Measurements from ENCODE around the gene TUBG2.
"Not testable (repeated sequence)": the region's sequence is repeated elsewhere in the genome, so short reads cannot be mapped to it uniquely, and the experiment has no call there.

Gene TUBG2

DNA sequence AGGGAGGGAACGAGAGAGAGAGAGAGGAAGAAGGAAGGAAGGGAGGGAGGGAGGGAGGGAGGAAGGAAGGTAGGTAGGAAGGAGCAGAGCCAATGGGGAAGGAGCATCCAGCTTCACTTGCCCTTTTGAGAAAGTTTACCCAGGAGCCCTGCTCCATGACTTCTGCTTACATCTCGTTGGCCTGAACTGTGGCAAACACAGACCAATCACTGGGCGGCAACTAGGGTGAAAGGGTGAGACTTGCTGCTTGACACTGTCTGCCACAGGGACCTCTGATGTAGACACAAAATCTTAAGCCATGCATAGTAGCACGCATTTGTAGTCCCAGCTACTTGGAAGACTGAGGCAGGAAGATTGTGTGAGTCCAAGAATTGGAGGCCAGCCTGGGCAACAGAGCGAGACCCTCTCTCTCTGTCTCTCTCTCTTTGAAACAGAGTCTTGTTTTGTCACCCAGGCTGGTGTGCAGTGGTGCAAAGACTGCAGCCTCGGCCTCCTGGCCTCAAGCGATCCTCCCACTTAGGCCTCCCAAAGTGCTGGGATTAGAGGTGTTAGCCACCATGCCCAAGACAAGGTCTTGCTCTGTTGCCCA lies 19.5 kb upstream of the TUBG2 start:
- Mint-ChIP-seq H3K27me3 (peaks cover 37% of the 10 kb centered on the region), H3K9me3 (no peaks in the 10 kb centered on the region), H3K4me3 (no peak overlapping the region), H3K27ac (no peak overlapping the region), H3K4me1 (no peaks in the 10 kb centered on the region), H3K36me3 (no peaks in the 10 kb centered on the region)
- no peak for DNase-seq
- CTCF ChIA-PET, result no interaction called here

DNA sequence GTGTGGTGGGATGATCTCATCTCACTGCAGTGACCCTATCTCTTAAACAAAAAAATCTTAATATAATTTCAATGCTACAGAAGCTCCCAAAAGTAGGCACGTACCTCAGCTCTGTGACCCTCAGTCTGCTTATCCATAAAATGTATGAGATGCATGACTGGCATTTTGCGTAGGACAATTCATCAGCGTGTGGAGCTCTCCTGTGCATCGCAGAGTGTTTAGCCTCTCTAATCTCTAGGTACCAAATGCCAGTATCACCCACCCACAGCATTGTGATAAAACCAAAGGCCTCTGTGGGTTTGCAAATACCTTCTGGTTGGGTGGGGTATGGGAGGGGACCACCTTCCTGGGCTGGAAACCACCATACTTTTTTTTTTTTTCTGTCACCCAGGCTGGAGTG lies 19.0 kb upstream of the TUBG2 start:
- H3K27ac Mint-ChIP-seq, result no peak overlapping the region
- H3K4me1 Mint-ChIP-seq, result no peaks in the 10 kb centered on the region
- no peaks in the 10 kb centered on the region for H3K9me3 Mint-ChIP-seq
- DNase-seq, result no peak
- H3K4me3 Mint-ChIP-seq, result no peak overlapping the region
- H3K36me3 Mint-ChIP-seq, result no peaks in the 10 kb centered on the region
- peaks cover 37% of the 10 kb centered on the region for H3K27me3 Mint-ChIP-seq
- CTCF ChIA-PET, result no interaction called here

DNA sequence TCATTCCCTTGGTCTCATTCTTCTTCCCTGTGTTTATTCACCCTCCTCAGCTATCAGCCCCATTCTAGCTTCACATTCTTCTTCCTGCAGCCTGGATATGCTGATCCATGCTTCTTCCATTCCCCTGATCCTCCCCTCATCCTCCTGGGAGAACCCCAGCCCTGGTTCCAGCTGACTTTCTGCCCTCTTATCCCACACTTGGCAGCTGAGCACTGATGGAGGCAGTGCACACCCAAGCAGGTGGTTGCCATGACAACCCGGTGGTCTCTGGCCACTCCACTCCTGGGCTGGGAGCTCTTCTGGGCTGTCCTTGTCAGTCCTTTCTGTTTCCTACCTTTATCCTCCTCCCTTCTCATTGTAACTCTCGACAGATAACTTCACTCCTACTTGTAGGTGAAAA lies 16.7 kb upstream of the TUBG2 start:
- no peak overlapping the region for H3K27ac Mint-ChIP-seq
- no peaks in the 10 kb centered on the region for H3K4me1 Mint-ChIP-seq
- CTCF ChIA-PET, result no interaction called here
- H3K27me3 Mint-ChIP-seq, result peaks cover 38% of the 10 kb centered on the region
- no peaks in the 10 kb centered on the region for H3K9me3 Mint-ChIP-seq
- no peak for DNase-seq
- H3K36me3 Mint-ChIP-seq, result no peaks in the 10 kb centered on the region
- no peak overlapping the region for H3K4me3 Mint-ChIP-seq

DNA sequence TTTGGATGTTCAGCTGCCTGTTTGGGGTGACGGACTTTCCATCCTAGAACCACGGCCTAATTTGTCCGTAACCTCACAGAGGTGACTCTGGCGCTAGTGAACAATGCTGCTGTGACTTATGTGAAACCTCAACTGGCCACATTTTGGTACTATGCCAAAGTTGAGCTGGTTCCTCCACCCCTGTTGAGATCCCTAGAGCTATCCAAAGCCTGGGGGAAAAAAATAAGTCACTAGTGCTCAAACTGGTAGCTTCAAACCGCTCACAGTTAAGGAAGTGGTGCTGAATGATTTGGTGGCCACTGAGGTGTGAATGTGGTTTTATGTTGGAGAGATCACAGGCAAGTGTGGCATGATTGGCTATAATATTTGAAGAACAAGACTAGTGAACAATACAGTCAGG lies 11.3 kb upstream of the TUBG2 start:
- no peak for DNase-seq
- peaks cover 37% of the 10 kb centered on the region for H3K27me3 Mint-ChIP-seq
- no peak overlapping the region for H3K27ac Mint-ChIP-seq

DNA sequence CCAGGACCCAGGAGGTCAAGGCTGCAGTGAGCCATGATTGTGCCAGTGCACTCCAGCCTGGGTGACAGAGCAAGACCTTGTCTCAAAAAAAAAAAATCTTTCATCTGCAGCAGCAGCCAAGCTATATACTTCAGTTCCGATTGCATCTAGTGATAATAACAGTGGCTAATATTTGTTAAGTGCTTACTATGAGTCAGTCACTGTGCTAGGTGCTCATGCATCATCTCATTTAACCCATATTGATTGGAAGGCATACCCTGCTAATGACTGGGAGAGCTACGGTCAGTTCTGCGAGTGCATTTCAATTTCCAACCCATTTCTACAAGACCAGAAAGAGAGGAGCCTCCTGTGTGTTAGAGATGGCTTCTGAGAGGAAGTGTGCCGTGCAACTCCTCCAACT lies 7.7 kb upstream of the TUBG2 start:
- CTCF ChIA-PET, result interaction anchor here (0.6 kb wide), 1 partner anchor 225 kb away, joined by 5 read pairs; no protein-coding TSS in a partner anchor
- no peaks in the 10 kb centered on the region for H3K36me3 Mint-ChIP-seq
- H3K4me3 Mint-ChIP-seq, result no peak overlapping the region
- peaks cover 2% of the 10 kb centered on the region for H3K4me1 Mint-ChIP-seq
- H3K9me3 Mint-ChIP-seq, result no peaks in the 10 kb centered on the region
- peaks cover 56% of the 10 kb centered on the region for H3K27me3 Mint-ChIP-seq
- DNase-seq, result no peak
- no peak overlapping the region for H3K27ac Mint-ChIP-seq

More for the DNA sequence above, 11.3 kb upstream of the TUBG2 start:
- Mint-ChIP-seq H3K9me3 (no peaks in the 10 kb centered on the region), H3K4me3 (no peak overlapping the region), H3K36me3 (no peaks in the 10 kb centered on the region), H3K4me1 (peaks cover 2% of the 10 kb centered on the region)
- CTCF ChIA-PET, result no interaction called here

DNA sequence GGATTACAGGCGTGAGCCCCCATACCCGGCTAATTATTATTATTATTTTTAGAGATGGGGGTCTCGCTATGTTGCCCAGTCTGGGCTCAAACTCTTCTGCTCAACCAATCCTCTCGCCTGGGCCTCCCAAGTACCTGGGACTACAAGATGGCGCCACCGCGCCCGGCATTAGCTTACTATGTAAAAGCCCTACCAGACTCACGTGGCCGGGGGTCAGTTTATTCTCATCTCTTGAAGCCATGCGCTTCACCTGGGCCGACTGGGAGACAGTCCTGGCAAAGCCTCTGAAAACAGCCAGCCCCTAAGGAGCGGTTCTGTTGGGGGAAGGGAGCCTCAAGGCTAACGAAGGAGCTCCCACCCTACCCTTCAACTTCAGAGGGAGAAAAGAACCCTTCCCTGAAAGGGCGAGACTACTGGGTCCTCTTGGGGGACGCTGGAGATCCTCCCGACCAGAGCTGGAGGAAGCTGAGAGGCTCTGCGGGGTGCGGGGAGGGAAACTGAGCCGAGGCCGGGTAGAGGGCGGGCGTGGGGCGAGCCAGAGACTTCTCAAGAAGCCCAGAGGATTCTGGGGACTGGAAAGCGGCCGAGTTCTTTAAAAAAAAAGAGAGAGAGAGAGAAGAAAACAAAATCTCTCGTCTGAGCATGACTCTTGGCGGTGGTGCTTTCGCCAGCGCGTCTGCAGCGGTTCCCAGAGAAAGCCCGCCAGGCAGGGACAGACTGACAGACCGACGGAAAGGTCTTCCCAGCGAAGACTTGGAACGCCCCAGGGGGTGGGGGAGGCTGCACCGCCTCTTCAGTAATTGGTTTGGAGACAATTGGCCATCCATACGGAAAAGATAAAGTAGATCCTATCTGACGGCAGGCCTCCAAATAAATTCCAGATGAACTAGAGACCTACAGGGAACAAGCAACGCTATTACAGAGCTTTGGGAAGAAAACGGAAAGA lies 5.6 kb upstream of the TUBG2 start:
- Mint-ChIP-seq H3K27ac (no peak overlapping the region), H3K36me3 (no peaks in the 10 kb centered on the region), H3K4me1 (peaks cover 6% of the 10 kb centered on the region), H3K9me3 (no peaks in the 10 kb centered on the region), H3K4me3 (no peak overlapping the region), H3K27me3 (peaks cover 44% of the 10 kb centered on the region)
- no peak for DNase-seq
- CTCF ChIA-PET, result no interaction called here

DNA sequence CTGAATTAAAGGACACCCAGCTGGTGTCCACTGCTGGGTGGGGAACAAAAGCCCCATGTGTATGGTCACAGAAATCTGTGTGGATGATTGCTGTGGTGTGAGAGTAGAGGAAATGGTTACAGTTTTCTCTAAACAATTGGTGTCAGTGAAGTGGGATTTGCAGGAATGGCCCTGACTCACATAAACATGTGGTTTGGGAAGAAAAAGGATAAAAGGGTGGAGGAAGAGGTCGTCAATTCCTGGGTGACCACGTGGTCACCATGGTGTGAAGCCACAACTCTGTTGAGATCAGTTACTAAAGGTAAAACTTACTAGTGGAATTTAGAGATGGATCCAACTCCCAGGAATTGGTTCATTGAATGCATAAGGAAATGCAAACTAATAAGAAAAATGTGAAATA lies 3.6 kb upstream of the TUBG2 start:
- DNase-seq, result no peak
- Mint-ChIP-seq H3K4me3 (no peak overlapping the region), H3K9me3 (no peaks in the 10 kb centered on the region), H3K27ac (no peak overlapping the region), H3K36me3 (no peaks in the 10 kb centered on the region), H3K4me1 (peaks cover 16% of the 10 kb centered on the region), H3K27me3 (peaks cover 48% of the 10 kb centered on the region)
- CTCF ChIA-PET, result no interaction called here

DNA sequence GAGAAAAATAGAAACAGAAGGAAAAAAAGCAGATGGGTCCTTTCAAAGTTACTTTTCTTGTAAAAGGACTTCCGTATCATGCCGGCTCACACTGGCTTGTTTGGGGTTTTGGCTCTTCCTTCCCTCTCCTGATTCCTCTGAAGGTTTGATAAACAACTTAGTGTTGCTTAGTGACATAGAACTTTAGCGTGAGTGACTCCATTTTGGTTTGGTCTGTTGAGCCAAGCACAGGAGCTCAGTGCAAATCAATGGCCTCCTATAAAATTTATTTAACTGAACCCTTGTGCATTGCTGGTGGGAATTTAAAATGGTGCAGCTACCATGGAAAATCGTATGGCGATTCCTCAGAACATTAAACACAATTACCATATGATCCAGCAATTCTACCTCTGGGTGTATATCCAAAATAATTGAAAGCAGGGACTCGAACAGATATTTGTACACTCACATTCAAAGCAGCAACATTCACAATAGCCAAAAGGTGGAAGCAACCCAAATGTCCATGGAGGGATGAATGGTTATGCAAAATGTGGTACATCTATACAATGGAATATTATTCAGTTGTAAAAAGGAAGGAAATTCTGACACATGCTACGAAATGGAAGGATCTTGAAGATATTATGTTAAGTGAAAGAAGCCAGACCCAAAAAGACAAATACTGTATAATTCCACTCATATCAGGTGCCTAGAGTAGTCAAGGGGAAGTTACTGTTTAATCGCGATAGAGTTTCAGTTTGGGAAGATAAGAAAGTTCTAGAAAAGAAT lies 1.1 kb upstream of the TUBG2 start:
- Mint-ChIP-seq H3K36me3 (no peaks in the 10 kb centered on the region), H3K27ac (no peak overlapping the region), H3K27me3 (peaks cover 38% of the 10 kb centered on the region), H3K9me3 (no peaks in the 10 kb centered on the region), H3K4me3 (peak overlapping the region; percentile 80), H3K4me1 (peaks cover 15% of the 10 kb centered on the region)
- DNase-seq, result no peak
- CTCF ChIA-PET, result interaction anchor here (1.1 kb wide), 1 partner anchor 23 kb away, joined by 3 read pairs; no protein-coding TSS in a partner anchor

DNA sequence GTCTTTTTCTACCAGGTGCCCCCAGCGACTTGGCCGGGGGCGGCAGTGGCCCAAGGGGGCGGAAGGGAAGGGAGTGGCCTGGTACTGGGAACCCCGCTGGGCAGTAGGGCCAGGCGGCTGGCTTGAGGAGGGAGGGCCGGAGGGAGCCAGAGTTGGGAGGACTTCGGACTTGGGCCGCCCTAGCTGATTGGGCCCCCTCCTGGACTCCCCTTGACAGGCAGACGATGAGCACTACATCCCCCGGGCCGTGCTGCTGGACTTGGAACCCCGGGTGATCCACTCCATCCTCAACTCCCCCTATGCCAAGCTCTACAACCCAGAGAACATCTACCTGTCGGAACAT lies 819 bp downstream of the TUBG2 start:
- peak overlapping the region; percentile 80 for H3K4me3 Mint-ChIP-seq
- DNase-seq, H3K9me3 Mint-ChIP-seq, H3K27ac Mint-ChIP-seq, H3K36me3 Mint-ChIP-seq: not testable (repeated sequence)
- H3K27me3 Mint-ChIP-seq, result peaks cover 19% of the 10 kb centered on the region
- CTCF ChIA-PET, result interaction anchor here (1.6 kb wide), 1 partner anchor 18 kb away, joined by 3 read pairs; no protein-coding TSS in a partner anchor
- peaks cover 15% of the 10 kb centered on the region for H3K4me1 Mint-ChIP-seq

DNA sequence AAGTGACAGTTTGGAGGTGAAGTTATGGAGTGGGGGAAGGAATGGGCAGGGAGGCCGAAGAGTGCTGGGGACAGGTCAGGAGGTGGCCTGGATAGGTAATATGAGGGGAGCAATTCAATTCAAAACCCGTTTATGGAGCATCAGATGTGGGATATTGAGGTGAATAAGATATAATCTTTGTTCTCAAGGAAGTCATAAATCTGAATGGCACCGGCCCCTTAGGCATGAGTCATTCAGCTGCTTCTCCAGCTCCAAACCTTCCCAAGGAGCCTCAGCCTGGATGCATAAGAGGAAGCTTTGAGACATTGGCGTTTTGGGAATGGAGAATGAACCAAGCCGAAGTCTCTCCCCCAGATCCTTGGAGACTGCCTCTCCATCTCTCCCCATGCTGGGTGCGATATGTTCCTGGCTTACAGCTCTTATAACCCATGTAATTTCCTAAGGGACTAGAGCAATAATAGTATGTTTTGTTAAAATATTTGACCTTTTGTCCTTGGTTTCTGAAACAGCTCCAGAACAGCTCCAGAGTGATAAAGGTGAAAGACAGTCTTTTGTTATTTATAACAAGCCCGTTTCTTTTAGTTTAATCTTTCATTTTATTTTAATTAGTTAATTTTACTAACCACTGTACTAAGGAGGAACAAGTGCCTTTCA lies 1.7 kb downstream of the TUBG2 start:
- no peak for DNase-seq
- no peak overlapping the region for H3K27ac Mint-ChIP-seq
- H3K4me1 Mint-ChIP-seq, result peaks cover 15% of the 10 kb centered on the region
- peaks cover 13% of the 10 kb centered on the region for H3K27me3 Mint-ChIP-seq
- CTCF ChIA-PET, result no interaction called here
- no peaks in the 10 kb centered on the region for H3K9me3 Mint-ChIP-seq
- no peak overlapping the region for H3K4me3 Mint-ChIP-seq
- no peaks in the 10 kb centered on the region for H3K36me3 Mint-ChIP-seq

DNA sequence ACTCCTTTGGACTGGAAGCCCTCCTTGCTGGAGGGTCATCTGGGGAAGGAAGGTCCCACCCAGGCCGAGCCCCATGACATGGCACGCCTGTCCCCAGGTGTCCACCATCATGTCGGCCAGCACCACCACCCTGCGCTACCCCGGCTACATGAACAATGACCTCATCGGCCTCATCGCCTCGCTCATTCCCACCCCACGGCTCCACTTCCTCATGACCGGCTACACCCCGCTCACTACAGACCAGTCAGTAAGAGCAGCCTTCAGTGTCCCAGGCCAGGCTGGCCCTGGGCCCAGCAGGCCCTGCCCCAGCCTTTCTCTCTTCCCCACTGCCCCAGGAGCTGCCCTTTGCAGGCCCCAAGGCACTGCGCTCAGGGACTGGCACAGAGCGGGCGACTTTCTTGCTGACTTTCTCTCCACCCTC lies 6.5 kb downstream of the TUBG2 start:
- Mint-ChIP-seq H3K9me3 (no peaks in the 10 kb centered on the region), H3K4me1 (peaks cover 6% of the 10 kb centered on the region), H3K36me3 (peaks cover 2% of the 10 kb centered on the region), H3K27ac (no peak overlapping the region), H3K27me3 (peaks cover 33% of the 10 kb centered on the region), H3K4me3 (no peak overlapping the region)
- no peak for DNase-seq
- CTCF ChIA-PET, result interaction anchor here (0.6 to 1.6 kb wide), 2 partner anchors 10 to 87 kb away, joined by 3 to 4 read pairs; no protein-coding TSS in a partner anchor

DNA sequence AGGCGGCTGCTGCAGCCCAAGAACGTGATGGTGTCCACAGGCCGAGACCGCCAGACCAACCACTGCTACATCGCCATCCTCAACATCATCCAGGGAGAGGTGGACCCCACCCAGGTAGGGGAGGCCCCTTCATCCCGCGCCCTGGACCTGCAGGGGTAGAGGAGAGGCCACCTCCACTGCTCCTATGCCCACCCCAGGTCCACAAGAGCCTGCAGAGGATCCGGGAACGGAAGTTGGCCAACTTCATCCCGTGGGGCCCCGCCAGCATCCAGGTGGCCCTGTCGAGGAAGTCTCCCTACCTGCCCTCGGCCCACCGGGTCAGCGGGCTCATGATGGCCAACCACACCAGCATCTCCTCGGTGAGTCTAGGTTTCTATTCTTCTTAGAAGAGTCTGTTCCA lies 7.0 kb downstream of the TUBG2 start:
- not testable (repeated sequence) for H3K4me3 Mint-ChIP-seq, DNase-seq, H3K36me3 Mint-ChIP-seq, H3K27ac Mint-ChIP-seq, H3K9me3 Mint-ChIP-seq
- H3K27me3 Mint-ChIP-seq, result peaks cover 39% of the 10 kb centered on the region
- H3K4me1 Mint-ChIP-seq, result peaks cover 12% of the 10 kb centered on the region
- CTCF ChIA-PET, result interaction anchor here (1.3 to 6.6 kb wide), 3 partner anchors 14 to 97 kb away, joined by 4 to 33 read pairs (median 4); partner anchors contain the start of gene CCR10

DNA sequence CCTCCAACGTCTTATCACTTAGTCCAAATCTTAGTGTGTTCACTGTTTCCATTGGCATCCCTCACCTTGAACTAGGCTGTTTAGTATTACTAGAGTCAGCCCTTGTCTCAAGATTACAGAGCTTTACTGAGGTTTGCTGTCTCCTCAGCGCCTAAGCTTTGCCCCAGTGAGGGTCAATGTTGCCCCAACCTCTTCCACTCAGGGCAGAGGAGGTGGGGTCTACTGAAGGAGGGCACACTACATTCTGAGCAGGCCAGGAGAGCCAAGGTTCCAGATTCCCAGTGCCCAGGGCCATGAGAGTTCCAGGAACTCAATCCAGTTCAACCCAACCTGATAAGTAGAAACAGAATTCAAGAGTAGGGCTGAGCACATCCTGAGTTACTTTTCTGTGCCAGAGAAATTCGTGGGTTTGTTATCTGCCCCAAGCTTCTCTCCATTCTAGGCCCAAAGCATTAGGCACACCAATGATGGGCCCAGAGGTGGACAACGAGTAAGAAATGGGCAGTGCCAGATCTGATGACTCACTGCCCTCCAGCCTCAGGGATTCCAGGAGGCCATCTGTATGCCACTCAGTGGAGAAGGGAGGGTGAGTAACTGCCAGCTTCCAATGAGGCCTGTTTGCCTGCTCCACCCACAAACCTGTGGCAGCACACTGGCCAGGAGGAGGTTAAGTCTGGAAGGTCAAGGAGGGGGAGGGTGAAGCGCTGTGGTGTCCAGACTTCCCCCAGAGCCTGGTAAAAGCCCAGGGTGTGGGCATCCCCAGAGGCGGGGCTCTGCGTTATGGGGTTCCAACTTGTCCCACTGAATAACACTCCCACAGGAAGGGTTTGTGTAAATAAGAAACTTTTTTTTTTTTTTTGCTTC lies 8.2 kb downstream of the TUBG2 start:
- Mint-ChIP-seq H3K4me3 (no peak overlapping the region), H3K36me3 (peaks cover 4% of the 10 kb centered on the region), H3K9me3 (no peaks in the 10 kb centered on the region), H3K4me1 (peaks cover 18% of the 10 kb centered on the region), H3K27me3 (peaks cover 51% of the 10 kb centered on the region), H3K27ac (no peak overlapping the region)
- CTCF ChIA-PET, result interaction anchor here (1.3 to 6.6 kb wide), 3 partner anchors 12 to 96 kb away, joined by 4 to 33 read pairs (median 4); partner anchors contain the start of gene CCR10
- DNase-seq, result no peak

Measured in activated naive CD4-positive, alpha-beta T cell treated with anti-CD3 and anti-CD28 coated beads, Interleukin-2, amount 10 ng/mL, durations not matched to agents 7 days and 5 days (primary cell).